ENCODE results near the gene MEN1. TPM values are rescaled to one million over a fixed set of nuclear protein-coding genes. Genes with fewer than 3 reads are reported as not detected.

The MEN1 gene
- total RNA-seq, 1 experiment from 2014 or later = 32.7 TPM

DNA sequence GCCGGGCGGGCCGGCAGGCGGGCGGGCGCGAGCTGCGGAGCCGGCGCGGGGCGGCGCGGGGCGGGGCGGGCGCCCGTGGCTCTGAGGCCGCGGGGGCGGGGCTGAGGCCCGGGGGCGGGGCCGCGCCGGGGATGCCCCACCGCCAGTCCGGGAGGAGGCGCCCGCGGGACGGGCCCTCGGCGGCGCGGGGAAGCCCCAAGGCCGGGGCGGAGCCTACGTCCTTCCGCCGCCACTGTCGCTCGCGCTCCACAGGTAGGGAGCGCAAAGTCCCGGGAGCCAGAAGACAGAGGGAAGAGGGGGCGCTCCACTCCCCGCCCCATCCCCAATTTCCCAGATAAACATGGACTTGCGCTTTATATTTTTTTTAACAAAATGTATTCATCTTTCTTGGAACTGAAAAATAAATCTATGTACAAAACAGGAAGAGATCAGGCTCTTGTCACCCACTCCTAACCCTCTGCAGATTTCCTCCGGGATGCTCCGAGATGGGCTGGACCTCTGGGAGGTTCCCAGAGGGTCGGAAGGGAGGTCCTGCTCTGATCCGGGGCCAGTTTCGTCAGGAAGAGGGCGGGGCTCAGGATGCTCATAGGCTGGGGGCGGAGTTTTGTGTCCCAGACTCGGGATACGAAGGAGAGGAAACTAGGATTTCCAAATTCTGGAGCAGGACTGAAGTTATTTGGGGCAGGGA lies 7.0 kb downstream of the MEN1 start, which contains the start of gene MAP4K2:
Gene MAP4K2 (minus strand): TSS at position 57 of the 688 bp plus-strand sequence. CDS start 65 bp downstream, outside the sequence.
- Histone ChIP-seq H3K4me1 (peaks cover 20% of the 10 kb centered on the region), H3K4me3 (ENCODE audit: low read depth, low read length) (peak within 1 kb of the TSS; percentile 75), H3K36me3 (ENCODE audit: control insufficient read depth, insufficient read depth, low read length) (peaks cover 2% of the 10 kb centered on the region; the same call in 1 of the 2 replicates), H3K27me3 (replicated peaks; ENCODE audit: control insufficient read depth, insufficient read depth, low read length) (no peaks in the 10 kb centered on the region), H3K9me3 (no peaks in the 10 kb centered on the region)
- Mint-ChIP-seq H3K9me3 (ENCODE audit: unreplicated experiment) (no peaks in the 10 kb centered on the region), H3K4me1 (ENCODE audit: low read depth, unreplicated experiment) (peaks cover 9% of the 10 kb centered on the region), H3K27ac (ENCODE audit: unreplicated experiment) (peak within 1 kb of the TSS; percentile 76), H3K4me3 (ENCODE audit: unreplicated experiment) (peak within 1 kb of the TSS; percentile 87), H3K27me3 (ENCODE audit: insufficient read depth, unreplicated experiment) (no peaks in the 10 kb centered on the region), H3K36me3 (ENCODE audit: insufficient read depth, unreplicated experiment) (peaks cover 16% of the 10 kb centered on the region)
- TF ChIP-seq CTCF (IDR thresholded peaks at IDR 0.05; ENCODE audit: insufficient read depth in 1 of 2, low read depth in 1 of 2, low read length in 1 of 2, severe bottlenecking in 1 of 2, unreplicated experiment in 1 of 2) = peak; percentile 17 to 42
- no TSS peak for BruUV-seq (replicated peaks)
- intact Hi-C loops (cut with micrococcal nuclease; ENCODE audit: unreplicated experiment) = loop anchor here (2.0 to 5.0 kb wide), 3 partner anchors 25 to 89 kb away; partner anchors contain the start of genes CDC42BPG and SF1
- CTCF ChIA-PET = interaction anchor here (0.5 to 1.0 kb wide), 7 partner anchors 15 to 1583 kb away, joined by 3 to 8 read pairs (median 3); partner anchors contain the start of genes CDC42BPG and SF1
- POLR2A ChIA-PET = interaction anchor here (0.5 to 1.9 kb wide), 3 partner anchors 25 to 207 kb away, joined by 3 to 18 read pairs (median 7); partner anchors contain the start of gene SF1
- peak; percentile 92 to 96 for DNase-seq

DNA sequence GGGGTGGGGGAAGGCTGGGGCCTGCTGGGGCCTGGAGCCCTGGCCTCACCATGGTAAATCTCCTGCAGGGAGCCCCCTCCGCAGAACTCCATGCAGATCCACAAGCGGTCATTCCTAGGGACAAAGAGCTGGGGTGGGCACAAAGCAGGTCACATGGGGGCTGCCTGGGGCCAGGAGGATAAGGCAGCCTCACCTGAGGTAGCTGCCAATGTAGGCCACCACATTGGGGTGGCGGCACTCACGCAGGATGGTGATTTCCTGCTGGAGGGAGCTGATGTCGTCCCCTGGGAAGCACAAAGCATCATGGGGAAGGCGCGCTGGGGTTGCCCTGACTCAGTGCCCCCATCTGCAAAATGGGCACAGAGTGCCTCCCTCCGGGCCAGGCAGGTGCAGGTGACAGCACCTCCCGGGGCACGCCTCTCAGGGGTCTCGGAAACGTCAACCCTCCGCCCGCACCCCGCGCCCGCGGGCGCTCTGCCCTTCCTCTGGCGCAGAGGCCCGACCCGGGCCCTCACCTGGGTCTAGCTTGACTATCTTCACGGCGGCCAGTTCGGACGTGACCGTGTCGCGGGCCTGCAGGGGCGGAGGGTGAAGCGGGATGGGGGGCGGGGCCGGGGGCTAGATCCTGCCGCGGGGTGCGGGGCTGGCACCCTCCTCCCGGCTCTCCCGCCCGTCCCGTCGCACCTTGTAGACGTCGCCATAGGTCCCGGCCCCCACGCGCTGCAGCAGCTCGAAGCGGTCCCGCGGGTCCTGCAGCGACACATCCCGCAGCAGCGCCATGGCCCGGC lies 7.8 kb downstream of the MEN1 start:
- Mint-ChIP-seq H3K4me3 (ENCODE audit: unreplicated experiment) (peak overlapping the region; percentile 87), H3K27me3 (ENCODE audit: insufficient read depth, unreplicated experiment) (no peaks in the 10 kb centered on the region), H3K36me3 (ENCODE audit: insufficient read depth, unreplicated experiment) (peaks cover 16% of the 10 kb centered on the region), H3K4me1 (ENCODE audit: low read depth, unreplicated experiment) (peaks cover 9% of the 10 kb centered on the region), H3K27ac (ENCODE audit: unreplicated experiment) (no peak overlapping the region), H3K9me3 (ENCODE audit: unreplicated experiment) (no peaks in the 10 kb centered on the region)
- POLR2A ChIA-PET = interaction anchor here (0.5 to 1.9 kb wide), 4 partner anchors 24 to 207 kb away, joined by 3 to 18 read pairs (median 8); partner anchors contain the start of gene SF1
- intact Hi-C loops (cut with micrococcal nuclease; ENCODE audit: unreplicated experiment) = loop anchor here (2.0 to 5.0 kb wide), 3 partner anchors 24 to 90 kb away; partner anchors contain the start of genes CDC42BPG and SF1
- CTCF ChIA-PET = interaction anchor here (0.5 to 1.0 kb wide), 3 partner anchors 15 to 1584 kb away, joined by 3 read pairs; partner anchors contain the start of gene SF1
- TF ChIP-seq CTCF (IDR thresholded peaks at IDR 0.05; ENCODE audit: insufficient read depth in 1 of 2, low read depth in 1 of 2, low read length in 1 of 2, severe bottlenecking in 1 of 2, unreplicated experiment in 1 of 2) = no peak
- BruUV-seq (replicated peaks) = no TSS peak
- Histone ChIP-seq H3K27me3 (replicated peaks; ENCODE audit: control insufficient read depth, insufficient read depth, low read length) (no peaks in the 10 kb centered on the region), H3K4me1 (peaks cover 20% of the 10 kb centered on the region), H3K9me3 (no peaks in the 10 kb centered on the region), H3K4me3 (ENCODE audit: low read depth, low read length) (peak overlapping the region; percentile 75), H3K36me3 (ENCODE audit: control insufficient read depth, insufficient read depth, low read length) (peaks cover 2% of the 10 kb centered on the region; the same call in 1 of the 2 replicates)
- no peak for DNase-seq

Measured in Caco-2 (cell line).